Activated CD8-positive, alpha-beta memory T cell treated with anti-CD3 and anti-CD28 coated beads for 36 hours (primary cell): ENCODE measurements around the gene DOCK10. TPM values are rescaled to one million over a fixed set of nuclear protein-coding genes. Genes with fewer than 3 reads are reported as not detected.

Experiments used
- CTCF ChIA-PET: fragments of 350-600 bp; sonication (Branson Sonifier 250); formaldehyde crosslinking; loops from one replicate; lab custom pipeline; 2021; ENCODE audit warnings: antibody characterized with exemption; lab: Charles Lee
- POLR2A ChIA-PET: fragments of 350-600 bp; sonication (Branson Sonifier 250); formaldehyde crosslinking; loops from one replicate; lab custom pipeline; 2021; ENCODE audit warnings: antibody characterized with exemption; lab: Charles Lee
- total RNA-seq, 2 experiments: library from RNA; stranded (reverse); gene quantifications; one replicate each; pipeline ENCODE4 v1.2.3, GENCODE V29; 2021

DOCK10 gene
- total RNA-seq, 2 experiments from 2014 or later: 144 to 152 TPM

- ChIA-PET POLR2A (no interaction called here), CTCF (no interaction called here)
These were observed 196.1 kb downstream of the DOCK10 start for GRCh38 chr2:224846161-224846560.

DNA sequence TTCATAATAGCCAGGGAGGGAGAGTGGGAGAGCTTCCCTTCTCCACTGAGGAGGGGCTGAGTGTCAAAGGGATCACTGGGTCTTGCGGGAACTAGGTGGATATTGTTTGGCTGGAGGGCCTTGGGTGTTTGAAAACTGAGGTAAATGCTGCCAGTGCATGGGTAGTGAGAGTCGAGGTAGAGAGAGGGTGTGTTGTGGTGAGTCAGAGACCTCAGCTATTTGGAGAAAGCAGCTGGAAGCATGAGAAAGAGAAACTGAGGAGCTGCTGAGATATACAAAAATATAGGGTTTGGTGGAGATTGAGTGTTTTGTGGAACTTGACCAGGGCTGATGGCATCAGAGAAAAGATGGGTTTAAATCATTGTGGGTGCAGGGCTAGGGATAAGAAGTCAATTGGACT, 199.1 kb downstream of the DOCK10 start:
- POLR2A ChIA-PET: no interaction called here
- CTCF ChIA-PET: no interaction called here

DNA sequence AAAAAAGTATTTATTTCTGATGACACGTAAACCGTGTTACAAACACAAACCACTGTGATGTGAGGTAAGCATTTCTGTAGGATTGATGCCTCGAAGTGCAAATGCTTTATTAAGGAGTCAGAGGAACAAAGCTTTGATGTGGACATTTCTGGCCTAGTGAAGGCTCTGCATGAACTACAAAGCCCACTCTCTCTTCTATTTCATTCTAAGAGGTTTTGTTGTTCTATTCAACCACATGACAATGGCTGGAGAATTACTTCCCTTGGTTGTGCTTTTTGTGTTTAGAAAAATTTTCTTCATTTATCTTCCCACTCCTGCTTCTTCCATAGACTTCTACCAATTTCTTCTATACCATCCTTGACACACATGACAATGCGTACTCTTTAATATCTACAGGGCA, 200.4 kb downstream of the DOCK10 start:
- ChIA-PET POLR2A (no interaction called here), CTCF (no interaction called here)

- POLR2A ChIA-PET: no interaction called here
- CTCF ChIA-PET: no interaction called here
These were observed 203.9 kb downstream of the DOCK10 start for GRCh38 chr2:224838335-224838734.

DNA sequence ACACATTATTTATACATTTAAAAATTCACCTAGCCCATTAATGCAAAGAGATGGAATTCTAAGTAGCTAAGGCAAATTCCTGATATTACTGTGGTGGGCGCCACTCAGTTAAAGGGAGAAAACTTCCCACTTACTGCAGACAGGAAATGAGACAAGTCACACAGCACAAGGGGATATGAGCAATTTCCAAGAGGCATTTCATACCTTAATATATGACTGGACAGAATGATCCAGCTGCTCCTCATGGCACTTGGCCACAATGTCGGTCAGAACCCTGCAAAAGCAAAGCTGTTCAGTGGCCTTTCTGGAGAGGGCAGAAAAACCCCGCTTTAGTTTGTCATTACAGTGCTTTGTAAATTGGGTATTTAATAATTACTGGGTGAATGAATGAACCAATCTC, 204.7 kb downstream of the DOCK10 start:
- ChIA-PET CTCF (no interaction called here), POLR2A (no interaction called here)

DNA sequence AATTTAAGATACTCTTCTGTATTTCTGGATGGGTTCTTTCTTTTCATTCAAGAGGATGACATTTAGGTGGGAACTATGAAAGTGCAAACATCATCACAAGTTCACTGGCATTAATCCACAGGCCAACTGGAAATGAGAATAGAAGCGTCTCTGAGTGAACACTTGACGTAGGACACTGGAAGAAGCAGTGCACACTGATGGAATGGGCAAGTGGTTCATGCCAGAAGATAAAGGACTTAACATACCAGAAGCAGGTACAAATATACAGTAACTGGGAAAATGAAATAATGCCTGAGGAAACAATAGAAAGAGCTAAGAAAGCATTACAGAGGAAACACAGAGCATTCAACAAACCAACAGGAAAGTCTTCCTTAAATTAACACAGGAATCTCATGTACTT, 205.2 kb downstream of the DOCK10 start:
- POLR2A ChIA-PET: no interaction called here
- CTCF ChIA-PET: no interaction called here

DNA sequence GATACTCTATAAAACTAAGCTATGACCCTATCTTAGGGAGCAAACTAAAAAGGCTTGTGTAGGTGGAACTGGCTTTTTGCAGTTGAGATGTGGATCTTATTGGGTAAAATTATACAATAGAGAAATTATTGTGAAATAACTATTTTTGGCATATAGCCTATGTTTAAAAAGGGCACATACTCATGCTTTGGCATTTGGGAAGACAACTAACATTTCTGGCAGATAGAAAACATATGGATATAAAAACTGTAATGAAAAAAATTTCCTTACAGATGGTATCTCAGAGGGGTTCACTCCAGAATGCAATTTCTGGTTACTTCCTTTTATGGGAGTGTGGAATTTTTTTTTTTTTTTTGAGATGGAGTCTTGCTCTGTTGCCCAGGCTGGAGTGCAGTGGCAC, 206.0 kb downstream of the DOCK10 start:
- ChIA-PET CTCF (no interaction called here), POLR2A (no interaction called here)

GRCh38 chr2:224835405-224835804, 206.9 kb downstream of the DOCK10 start:
- CTCF ChIA-PET: no interaction called here
- POLR2A ChIA-PET: no interaction called here

GRCh38 chr2:224833986-224834385, 208.3 kb downstream of the DOCK10 start:
- ChIA-PET POLR2A (no interaction called here), CTCF (no interaction called here)

DNA sequence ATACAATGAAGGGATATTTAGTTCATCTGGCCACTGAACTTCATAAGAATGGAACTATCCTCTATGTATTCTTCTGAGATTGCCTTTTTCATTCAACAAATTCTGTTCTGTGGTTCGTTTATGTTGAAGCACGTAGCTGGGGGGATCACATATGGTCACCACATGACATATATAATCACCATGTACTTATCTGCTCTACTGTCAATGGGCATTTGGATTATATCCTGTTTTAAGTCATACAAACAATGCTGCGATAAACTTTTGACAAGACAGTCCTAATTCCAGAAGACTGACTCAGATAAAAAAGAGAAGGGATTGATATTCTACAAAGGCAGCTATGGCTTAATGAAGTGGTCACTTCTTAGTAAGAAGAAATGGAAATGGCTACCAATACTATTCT, 210.1 kb downstream of the DOCK10 start:
- CTCF ChIA-PET: no interaction called here
- POLR2A ChIA-PET: interaction anchor here (0.5 kb wide), 1 partner anchor 28 kb away, joined by 3 read pairs; no protein-coding TSS in a partner anchor

DNA sequence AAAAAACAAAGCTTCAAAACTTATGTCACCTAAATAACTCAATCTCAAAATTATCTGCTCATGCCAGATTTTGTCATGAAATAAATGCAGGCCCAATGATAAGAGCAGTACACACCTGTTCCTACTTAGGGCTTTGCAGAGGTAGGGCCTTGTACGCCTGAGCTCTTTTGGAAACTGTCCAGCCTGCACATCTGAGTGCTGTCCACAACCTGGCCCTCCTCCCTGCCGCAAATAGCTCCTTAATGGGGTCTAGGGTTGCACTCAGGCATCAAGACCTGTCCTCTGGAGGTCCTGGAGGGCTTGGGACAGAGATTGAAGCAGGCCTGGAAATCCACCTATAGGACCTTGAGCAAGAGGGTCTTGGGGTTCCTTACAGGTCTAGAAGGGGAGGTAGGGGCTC, 210.7 kb downstream of the DOCK10 start:
- ChIA-PET POLR2A (interaction anchor here (0.5 kb wide), 1 partner anchor 28 kb away, joined by 3 read pairs; no protein-coding TSS in a partner anchor), CTCF (no interaction called here)

DNA sequence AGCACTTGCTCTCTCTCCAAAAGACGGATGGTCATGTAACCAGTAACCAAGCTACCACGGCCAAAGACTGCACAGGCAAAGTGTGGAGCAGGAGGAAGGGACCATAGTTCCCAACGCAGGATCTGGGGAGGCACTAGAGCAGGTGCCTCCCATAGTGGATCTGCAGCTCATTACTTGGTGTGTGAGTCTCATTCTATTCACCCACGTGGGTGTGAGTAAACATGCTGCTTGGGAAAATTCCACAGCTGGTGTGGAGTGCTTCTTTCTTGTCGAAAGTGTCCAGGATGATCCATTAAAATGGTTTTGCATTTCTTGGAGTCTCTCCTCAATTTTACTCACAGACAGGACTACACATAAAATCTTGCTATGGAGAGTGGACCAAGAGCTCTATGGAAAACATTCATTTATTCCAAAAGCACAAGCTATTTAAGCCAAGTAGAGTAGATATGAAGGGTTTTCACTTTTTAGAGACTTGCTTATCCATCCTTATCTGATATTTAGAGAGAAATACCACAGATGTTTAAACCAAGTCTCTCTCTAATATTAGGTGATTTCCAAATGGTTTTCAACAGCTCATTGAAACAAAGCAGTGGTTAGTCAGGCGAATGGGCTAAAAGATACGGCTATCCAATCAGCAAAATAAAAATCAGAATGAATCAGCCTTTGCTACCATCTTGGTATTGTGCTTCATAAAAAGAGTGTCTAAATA, 221.8 kb downstream of the DOCK10 start:
- ChIA-PET CTCF (interaction anchor here (0.8 kb wide), 1 partner anchor 244 kb away, joined by 3 read pairs; no protein-coding TSS in a partner anchor), POLR2A (no interaction called here)

- ChIA-PET CTCF (no interaction called here), POLR2A (no interaction called here)
These were observed 223.2 kb downstream of the DOCK10 start for GRCh38 chr2:224819075-224819474.

GRCh38 chr2:224817676-224818075, 224.6 kb downstream of the DOCK10 start:
- POLR2A ChIA-PET: no interaction called here

DNA sequence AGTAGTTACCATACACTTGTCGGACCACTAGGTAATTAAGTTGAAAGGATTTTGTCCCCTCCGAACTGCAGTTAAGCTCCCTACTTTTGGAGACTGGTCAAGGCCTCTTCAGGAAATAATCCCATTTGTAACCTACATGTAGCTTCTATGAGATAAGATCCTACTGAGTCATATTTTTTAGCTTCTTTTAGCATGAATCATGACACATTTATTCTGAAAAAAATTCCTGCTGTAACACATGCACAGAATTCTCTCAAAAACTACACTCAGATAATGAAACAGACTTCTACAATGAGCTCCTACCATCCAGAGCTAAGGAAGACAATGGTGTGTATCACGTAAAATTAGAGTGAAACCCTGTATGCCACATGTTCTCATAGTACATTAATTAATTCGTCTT, 225.5 kb downstream of the DOCK10 start:
- POLR2A ChIA-PET: no interaction called here
- CTCF ChIA-PET: no interaction called here

More at GRCh38 chr2:224817676-224818075, 224.6 kb downstream of the DOCK10 start:
- CTCF ChIA-PET: no interaction called here

DNA sequence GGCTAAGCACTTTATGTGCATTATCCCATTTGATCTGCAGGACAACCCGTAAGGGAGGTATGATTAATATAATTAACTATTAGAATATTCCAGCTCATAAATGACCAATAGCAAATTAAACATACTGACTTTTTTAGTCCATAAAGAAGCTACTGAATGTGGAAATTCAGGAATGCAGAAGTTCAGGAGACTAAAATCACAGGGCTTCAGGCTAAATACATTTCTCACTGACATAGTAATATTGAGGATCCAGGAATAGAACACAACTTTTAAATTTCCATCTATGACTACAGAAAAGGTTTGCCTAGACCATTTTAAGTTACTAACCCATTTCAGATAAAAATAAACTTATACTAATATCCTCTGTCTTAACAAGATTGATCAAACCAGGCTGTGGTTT, 228.7 kb downstream of the DOCK10 start:
- CTCF ChIA-PET: no interaction called here

DNA sequence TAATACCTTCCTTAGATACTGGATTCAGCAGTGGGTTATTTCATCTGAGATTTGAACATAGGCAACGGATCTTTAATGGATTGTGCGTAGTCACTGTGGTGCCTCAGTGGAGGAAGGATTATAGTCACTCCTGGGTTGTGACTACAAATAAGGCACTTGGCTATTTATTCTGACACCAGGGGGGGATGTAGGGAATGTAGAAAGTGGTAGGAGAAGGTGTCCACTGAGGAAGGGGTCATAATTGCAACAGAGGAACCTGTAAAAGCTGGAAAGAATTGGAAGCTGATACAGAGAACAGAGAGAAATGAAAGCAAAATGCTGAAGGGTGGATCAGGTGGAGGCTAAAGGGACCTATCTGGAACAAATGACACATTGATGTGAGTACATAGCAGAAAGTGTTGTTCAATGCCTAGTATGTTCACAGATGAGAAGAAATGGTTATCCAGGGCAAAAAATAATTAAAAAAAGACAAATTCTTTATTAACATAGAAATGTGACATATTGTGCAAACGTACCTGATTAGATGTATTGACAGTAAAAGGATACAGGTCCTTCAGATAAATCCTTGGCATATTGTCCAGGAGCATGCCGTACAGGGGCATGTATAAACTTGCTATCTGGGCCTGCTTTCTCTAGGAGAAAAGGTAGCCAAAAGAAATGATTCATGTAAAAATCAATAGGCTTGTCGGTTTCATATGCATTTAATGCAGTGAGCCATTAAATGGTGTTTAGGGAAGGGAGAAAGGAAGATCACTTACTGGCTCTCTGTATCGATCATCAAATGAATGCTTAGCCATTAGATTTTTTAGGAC, 234.9 kb downstream of the DOCK10 start:
- ChIA-PET POLR2A (no interaction called here), CTCF (interaction anchor here (1.0 kb wide), 1 partner anchor 193 kb away, joined by 3 read pairs; no protein-coding TSS in a partner anchor)

More for the DNA sequence above, 228.7 kb downstream of the DOCK10 start:
- POLR2A ChIA-PET: no interaction called here

DNA sequence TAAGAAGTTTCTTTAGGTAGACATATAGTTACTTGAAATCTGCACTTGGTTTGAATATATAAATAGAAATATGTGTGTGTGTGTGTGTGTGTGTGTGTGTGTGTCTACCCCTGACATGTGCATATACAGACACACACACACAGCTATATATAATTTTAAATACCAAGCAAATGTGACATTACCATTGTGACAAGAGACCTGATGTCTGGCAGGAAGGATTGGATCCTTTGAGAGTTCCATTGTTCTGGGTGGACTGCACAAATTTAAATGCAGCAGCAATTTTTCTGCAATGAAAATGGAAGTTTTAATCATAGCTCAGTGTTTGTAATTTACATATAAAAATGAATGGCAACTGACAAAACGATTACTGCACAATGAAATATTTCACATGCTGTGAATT, 238.3 kb downstream of the DOCK10 start:
- CTCF ChIA-PET: no interaction called here
- POLR2A ChIA-PET: interaction anchor here (0.7 kb wide), 1 partner anchor 28 kb away, joined by 3 read pairs; no protein-coding TSS in a partner anchor

DNA sequence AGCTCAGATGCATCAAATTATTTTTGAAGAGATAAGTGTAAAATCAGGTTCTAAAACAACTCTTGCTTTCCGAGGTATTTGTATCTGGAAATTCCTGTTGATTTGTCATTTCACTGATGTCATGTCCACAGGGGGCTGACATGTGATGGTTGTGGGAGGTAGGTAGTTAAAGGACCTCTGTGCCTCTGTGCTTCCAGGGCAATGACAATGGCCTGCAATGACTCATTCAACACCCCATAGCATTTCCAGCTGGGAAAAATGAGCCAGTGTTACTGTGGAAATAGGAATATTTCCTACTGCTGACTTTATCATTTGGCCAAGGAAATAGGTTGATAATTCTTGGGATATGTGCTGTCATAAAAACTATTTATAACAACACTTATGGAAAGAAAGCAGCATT, 239.9 kb downstream of the DOCK10 start:
- ChIA-PET POLR2A (no interaction called here), CTCF (no interaction called here)

DNA sequence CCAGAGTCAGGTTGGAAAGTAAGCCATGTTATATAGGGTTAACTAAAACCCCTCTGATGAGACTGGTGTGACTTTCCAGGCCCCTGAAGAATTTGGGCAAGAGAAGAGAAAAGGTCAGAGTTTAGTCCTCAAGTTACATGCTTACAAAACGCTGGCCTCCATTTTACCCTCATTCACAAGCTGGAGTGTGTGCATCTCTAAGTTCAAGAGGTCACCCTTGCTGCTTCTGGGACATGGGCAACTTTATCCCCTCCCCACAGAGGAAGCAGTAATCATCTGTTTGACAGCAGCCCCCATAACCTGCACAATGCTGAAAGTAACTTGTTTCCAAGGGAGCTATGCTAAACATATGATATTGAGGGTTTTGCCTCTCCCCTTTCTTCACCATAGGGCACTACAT, 240.9 kb downstream of the DOCK10 start:
- ChIA-PET CTCF (no interaction called here), POLR2A (no interaction called here)

- POLR2A ChIA-PET: no interaction called here
These were observed 242.6 kb downstream of the DOCK10 start for GRCh38 chr2:224799691-224800090.

More at GRCh38 chr2:224799691-224800090, 242.6 kb downstream of the DOCK10 start:
- CTCF ChIA-PET: no interaction called here
